Measurements from ENCODE around the gene KIF2C. TPM values are rescaled to one million over a fixed set of nuclear protein-coding genes. Genes with fewer than 3 reads are reported as not detected.

KIF2C gene
- total and polyA plus RNA-seq, 9 of the 15 experiments (the other 6 are each of a cell fraction or from before 2014, with no cell fraction given) = 84.9 to 226 (median 169) TPM

DNA sequence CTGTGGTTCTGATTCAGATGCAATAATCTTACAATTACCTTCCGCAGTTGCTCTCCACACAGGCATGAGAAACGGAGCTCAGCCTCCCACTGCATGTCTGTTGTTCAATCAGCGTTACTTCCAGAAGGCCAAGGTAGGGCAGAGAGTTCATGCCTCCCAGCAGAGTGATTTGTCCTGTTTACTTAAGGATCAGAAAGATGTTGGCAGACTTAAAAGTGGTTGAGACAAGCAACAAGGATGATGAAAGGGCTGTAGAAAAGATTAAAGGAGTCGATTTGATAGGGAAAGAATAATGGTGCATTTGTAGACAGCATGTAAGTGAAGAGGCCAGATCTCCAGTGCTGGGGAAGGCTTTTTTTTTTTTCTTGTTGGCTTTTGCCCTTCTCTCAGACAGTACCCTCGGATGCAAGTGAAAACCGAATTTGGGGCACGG lies 38.5 kb upstream of the KIF2C start (continued):
- TF ChIP-seq ZNF740 (CRISPR knock-in tag; IDR thresholded peaks at IDR 0.05) (no peak), ZNF740 (tag; IDR thresholded peaks at IDR 0.05) (no peak), POLR3G (IDR thresholded peaks at IDR 0.05; ENCODE audit: extremely low read depth, insufficient read length, insufficient replicate concordance) (no peak), YY1 (IDR thresholded peaks at IDR 0.05; ENCODE audit: borderline replicate concordance in 1 of 3, control insufficient read depth in 1 of 3, extremely low read depth in 1 of 3, insufficient read depth in 3 of 3, insufficient read length in 1 of 3, insufficient replicate concordance in 2 of 3, low read depth in 1 of 3, low read length in 2 of 3) (no peak)
- TF ChIP-seq, protein P1, sequence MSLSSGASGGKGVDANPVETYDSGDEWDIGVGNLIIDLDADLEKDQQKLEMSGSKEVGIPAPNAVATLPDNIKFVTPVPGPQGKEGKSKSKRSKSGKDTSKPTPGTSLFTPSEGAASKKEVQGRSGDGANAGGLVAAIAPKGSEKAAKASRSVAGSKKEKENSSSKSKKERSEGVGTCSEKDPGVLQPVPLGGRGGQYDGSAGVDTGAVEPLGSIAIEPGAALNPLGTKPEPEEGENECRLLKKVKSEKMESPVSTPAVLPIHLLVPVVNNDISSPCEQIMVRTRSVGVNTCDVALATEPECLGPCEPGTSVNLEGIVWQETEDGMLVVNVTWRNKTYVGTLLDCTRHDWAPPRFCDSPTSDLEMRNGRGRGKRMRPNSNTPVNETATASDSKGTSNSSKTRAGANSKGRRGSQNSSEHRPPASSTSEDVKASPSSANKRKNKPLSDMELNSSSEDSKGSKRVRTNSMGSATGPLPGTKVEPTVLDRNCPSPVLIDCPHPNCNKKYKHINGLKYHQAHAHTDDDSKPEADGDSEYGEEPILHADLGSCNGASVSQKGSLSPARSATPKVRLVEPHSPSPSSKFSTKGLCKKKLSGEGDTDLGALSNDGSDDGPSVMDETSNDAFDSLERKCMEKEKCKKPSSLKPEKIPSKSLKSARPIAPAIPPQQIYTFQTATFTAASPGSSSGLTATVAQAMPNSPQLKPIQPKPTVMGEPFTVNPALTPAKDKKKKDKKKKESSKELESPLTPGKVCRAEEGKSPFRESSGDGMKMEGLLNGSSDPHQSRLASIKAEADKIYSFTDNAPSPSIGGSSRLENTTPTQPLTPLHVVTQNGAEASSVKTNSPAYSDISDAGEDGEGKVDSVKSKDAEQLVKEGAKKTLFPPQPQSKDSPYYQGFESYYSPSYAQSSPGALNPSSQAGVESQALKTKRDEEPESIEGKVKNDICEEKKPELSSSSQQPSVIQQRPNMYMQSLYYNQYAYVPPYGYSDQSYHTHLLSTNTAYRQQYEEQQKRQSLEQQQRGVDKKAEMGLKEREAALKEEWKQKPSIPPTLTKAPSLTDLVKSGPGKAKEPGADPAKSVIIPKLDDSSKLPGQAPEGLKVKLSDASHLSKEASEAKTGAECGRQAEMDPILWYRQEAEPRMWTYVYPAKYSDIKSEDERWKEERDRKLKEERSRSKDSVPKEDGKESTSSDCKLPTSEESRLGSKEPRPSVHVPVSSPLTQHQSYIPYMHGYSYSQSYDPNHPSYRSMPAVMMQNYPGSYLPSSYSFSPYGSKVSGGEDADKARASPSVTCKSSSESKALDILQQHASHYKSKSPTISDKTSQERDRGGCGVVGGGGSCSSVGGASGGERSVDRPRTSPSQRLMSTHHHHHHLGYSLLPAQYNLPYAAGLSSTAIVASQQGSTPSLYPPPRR (CRISPR knock-in tag; IDR thresholded peaks at IDR 0.05; ENCODE audit: borderline replicate concordance) = no peak

Measured in K562 (cell line).